HG02938 (cell line): ENCODE results near the gene CRHR1.

Experiments
- ATAC-seq: cut with Tn5 transposase; IDR thresholded peaks from one replicate; pipeline ENCODE4 v1.9.1; 2021; ENCODE audit warnings: mild to moderate bottlenecking, moderate library complexity; ENCODE audit not compliant: unreplicated experiment

Gene CRHR1

DNA sequence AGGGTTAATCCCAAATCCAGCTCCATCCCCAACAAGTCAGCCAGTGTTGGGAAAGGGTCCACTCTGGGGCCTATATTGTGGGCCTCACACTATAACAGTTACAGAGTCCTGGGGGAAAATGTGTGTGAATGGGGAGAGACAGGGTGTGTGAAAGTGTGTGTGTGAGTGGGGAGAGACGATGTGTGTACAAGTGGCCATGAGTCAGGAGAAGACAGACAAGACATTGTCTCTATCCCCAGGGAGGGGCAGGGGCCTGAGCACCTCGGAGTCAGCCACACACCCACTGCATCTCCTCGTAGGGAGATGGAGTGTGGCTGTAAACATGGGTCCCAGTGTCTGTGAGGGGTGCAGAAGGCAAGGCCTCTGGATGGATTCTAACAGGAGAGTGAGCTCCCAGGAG is 2.9 kb downstream of the CRHR1 start:
- no peak for ATAC-seq

DNA sequence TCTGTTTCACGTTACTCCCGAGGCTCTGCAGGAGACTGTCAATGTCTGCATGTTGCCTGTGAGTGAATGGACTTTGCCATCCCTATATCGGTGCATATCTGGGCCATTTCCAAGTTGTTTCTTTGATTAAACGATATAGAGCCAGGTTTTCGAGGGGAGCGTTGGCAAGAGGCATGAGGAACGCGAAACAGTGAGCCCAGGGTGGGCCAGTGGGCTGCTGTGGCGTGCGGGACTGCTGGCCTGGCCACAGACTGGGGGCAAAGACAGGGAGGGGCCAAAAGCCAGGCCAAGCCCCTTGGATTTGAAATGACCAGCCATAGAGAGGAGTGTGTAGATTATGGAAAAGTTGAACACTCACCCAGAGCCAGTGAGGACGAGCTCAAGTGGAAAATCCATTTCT is 3.5 kb downstream of the CRHR1 start:
- ATAC-seq = no peak

DNA sequence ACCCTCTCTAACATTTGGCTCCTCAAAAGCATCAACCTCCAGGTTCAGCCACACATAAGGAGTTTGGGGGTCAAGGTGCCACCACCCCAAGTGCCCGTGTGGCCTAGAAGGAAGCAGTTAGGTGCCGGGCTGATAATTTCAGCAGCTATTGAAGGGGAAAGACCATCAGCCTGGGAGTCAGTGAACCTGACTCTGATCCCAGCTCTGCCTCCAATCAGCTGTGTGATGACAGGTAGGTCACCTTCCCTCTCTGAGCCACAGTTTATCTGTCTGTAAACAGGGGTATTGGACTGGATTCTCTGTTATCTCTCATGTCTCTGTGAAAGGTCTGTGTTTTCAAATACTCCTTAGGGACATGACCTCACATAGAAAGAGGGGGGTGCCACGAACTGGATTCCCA is 3.9 kb downstream of the CRHR1 start:
- ATAC-seq = no peak

DNA sequence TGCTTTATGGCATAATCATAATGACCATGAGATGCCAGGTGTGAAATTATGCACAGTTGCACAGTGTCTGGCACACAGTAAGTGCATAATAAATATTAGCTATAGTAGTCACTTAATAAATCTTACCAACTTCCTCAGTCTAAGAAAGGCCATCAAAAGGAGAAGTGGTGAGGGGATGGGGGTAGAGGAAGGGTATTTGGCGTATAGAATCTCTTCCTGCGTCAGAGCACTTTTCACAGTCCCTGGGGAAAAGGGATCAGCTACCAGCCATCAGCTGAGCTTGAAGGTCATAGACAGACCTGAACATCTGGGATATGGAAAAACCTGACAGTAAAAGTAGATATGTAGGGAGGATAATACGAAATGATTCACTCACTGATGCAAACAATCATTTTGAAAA is 5.8 kb downstream of the CRHR1 start:
- ATAC-seq = no peak

DNA sequence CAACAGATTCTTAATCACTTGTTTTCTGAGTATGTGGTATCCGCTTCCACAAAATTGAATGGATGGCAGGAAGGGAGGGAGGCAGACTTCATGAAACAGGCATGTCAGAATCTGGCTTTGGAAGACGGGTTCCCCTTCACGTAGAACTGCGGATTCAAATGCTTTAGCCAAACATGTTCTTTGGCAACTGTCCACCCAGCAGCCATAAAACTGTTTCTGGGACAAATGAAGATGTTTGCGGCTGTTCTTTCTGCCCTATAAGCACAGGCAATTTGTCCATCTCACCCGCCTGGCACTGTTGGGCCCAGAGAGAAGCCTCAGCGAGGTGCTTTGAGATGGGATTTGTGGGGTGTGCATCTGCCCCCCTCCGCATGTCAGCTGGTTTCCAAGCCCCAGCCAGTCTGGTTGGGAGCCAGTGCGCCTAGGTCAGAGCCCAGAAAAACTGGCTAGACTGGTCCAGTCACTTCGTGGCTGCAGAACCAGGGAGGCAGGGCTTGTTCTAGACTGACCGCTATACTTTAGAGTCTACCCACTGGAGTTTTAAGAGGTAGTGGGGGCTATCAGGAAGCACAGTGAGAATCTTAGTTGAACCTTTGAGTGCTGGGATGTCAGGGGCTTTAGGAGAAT is 6.3 kb downstream of the CRHR1 start:
- no peak for ATAC-seq

DNA sequence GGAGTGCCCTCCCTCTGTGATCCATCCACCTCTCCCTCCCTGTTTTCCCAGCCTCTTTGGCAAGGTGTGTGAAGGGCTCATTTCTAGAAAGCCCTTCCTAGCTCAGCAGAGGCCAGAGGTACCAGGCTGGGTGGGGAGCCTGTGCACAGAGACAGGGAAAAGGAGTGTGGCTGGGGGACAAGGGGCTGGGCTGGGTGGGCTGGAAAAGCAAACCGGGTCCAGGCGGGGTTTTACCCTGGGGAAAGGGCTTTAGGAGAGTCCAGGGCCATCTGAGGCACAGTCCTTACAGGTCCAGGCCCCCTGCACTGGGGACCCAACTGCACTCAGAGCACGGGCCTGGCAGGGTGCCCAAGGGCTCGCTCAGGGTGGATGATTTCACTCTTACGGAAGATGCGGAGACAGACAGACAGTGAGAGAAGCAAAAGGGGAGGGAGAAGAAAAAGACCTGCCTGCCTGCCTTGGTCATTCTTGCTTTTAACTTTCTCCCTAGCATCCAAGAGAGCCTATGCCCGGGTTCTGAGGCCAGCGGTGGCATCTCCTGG is 7.0 kb downstream of the CRHR1 start:
- no peak for ATAC-seq

DNA sequence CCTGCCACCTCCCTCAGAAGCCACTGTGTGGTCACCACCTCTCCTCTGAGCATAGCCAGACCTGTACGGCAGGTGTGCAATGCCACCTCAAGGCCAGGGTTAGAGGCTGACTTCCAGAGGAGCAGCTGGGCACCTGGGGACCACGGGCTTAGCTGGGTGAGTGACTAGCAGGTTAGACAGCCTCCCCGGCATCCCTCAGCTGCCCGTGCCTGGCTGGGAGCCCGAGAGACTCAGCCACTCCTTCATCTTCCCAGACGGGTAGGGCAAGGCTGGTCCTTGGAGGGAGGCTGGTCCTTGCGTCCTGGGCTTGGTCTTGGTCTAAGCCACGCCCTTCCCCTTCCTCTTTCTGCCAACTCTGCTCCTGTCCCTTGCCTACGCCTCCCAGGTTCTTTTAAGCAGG is 7.8 kb downstream of the CRHR1 start:
- ATAC-seq = no peak

DNA sequence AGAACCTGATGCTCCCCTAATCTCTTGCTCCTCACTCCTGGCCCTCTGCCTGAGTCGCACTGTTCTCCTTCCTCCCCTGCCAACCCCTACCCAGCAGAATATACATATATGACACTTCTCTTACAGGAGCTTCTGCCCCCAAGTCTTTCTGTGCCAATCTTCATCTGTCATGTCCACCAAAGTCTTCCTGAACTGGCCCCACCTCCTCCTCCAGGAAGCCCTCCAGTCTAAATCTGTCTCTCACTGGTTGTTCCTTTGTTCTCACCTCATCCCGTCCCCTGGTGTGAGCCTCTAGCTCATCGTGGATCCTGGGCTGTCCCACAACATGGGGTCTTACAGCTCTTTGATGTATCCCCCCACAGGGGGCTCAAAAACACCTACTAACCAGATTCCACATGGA is 8.3 kb downstream of the CRHR1 start:
- ATAC-seq = no peak

DNA sequence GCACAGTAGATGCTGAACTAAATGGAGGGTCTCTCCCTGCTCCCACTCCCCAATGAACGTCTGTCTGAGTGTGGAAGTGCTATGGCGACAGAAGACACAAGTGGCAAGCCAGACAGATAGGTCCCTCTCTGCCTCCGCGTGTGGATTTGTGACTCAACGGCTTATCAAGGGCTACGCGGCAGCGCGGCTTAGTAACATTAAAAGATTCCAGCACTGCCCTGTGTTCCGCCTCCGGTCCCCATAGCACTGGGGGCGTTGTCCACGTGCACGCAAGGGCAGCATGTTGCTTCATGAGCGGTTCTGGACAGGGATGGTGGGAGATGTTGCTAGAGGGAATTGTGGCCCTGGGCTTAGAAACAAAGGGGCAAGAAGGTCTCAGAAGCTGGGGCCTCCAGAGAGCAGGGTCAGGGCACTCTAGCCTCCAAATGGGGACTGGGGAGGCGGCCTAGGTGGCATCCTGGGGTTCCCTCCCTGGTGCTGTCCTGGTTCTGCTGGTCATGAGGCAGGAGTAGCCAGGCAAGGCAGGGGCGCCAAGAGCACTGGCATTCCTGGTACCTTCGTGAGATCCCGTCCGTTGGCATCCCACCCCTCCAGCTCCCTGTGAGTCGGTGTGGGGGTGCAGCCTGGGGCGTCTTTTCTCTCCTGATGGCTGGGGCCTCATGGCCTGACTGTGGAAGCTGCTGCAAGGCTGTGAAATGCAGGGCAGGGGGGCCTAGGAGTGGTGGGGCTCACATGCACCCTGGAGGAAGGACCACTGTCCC is 9.1 kb downstream of the CRHR1 start:
- no peak for ATAC-seq

DNA sequence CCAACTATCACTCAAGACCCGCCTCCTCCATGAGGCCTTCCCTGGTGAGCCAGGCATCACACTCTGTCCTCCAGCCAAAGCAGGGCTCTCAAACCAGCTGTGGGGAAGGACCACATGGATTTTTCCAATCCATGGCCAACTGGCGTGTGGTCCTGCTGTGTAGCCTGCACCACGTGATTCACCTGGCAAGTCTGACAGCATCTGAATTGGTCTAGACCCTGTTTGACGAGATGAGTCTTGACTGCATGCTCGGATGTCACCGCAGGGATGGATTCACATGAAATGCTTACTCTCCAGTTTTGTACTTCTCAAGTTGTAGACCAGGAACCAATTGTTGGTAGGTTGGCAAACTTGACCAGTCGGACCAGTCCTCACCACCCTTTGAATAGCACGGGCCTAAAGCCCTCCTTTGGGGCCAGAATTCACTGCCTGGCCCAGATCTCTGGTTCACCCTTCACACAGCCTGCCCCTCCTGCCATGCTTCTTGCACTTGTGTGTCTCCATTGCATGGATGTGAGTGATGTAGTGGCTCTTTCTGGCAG is 9.9 kb downstream of the CRHR1 start:
- ATAC-seq = no peak

DNA sequence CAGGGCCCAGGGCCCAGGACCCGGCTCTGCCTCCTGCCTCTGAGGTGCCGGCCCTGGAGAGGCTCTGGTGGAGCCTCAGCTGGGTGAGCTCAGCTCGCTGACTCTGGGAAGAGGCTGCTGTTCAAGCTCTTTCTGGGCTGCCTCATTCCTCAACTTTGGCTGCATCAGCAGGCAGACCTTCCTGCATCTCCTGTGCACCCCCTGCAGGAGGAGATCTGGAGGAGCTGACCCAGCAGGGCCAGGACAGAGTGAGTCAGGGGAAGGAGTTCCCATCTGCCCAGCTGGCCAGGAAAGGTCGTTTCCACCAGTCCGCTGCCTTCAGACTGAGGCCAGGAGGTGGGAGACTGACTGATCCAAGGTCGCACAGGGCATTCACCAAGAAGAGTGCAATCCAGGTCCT is 10.7 kb downstream of the CRHR1 start:
- ATAC-seq = no peak

DNA sequence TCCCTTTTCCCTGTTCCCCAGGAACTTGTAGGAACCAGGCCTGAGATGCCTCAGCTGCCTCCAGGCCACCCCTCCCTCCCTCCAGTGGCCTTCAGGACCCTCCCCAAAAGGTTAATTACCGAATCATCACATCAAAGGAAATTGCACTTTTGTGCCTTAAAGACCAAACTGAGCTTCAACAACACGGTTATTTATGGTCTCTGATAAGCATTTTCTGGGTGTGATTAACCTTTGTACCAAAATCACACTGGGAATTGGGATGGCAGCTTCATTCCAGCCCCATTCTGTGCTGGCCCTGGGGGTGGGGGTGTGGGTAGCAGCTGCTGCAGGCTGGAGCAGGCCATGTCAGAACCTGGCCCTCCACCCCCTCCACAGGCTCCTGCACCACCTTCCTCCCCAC is 16.7 kb downstream of the CRHR1 start:
- ATAC-seq = no peak

DNA sequence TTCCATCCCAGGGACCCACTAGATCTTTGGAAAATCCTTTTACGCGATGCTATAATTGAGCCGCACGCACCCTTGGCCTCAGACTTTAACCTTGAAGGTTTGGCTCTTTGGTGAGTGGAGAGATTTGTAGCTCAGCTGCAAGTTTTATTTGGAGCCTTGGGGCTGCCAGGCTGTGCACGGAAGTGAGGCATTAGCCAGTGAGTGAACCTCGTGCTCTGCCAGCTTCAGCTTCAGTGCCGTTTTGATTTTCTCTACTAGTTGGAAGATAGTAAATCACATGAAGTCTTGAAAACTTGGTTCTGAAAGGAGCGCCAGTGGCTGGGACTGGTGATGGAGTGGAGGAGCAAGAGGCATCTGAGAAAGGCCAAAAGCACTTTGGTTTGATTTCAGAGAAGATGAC is 17.3 kb downstream of the CRHR1 start:
- no peak for ATAC-seq

DNA sequence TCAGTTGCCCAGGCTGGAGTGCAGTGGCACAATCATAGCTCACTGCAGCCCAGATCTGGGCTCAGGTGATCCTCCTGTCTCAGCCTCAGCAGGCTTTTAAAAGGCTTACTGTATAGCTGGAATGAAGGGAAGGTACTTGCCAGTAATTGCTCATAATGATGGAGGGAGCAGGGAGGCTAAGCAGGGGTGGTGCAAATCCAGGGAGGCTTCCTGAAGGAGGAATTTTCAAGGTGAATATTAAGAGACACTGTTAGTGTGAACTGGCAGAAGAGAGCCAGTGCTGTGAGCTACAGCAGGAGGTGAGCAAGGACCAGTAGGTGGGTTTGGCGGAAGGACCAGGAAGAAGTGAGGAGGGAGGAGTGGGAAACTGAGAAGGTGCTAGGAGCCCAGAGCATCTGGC is 24.7 kb downstream of the CRHR1 start:
- ATAC-seq = no peak

DNA sequence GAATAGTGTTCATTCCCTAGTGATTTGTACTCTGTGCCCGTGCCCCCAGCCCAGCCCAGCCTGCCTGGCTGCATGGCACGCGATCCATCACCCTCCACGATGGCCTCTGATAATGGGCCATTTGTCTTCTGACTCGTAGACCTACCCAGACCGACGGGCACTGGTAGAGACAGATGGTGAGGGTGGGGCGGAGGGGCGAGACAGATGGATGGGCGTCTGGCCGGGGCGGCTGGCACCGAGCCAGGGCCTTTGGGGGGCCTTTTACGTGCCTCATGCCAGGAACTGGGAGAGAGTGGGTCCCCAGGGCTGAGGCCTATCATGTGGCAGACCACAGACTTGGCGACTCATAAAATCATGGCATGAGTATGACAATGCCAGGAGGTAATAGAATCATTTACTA is 25.4 kb downstream of the CRHR1 start:
- ATAC-seq = no peak

DNA sequence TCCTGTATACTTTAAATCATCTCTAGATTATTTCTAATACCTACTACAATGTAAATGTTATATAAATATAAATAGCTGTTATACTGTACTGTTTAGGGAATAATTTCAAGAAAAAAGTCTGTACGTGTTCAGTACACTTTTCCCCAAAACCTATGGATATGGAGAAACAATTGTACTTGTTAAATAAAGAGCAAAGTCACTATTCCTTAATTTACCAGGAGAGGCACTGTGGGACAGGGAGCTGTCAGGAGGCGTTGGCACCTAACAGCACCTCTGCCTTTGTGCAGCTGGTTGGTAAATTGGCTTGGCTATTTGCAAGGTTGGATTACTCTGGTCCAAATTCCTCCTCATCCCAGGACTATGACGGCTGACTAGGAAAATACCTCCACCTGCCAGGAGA is 28.0 kb downstream of the CRHR1 start:
- ATAC-seq = no peak

DNA sequence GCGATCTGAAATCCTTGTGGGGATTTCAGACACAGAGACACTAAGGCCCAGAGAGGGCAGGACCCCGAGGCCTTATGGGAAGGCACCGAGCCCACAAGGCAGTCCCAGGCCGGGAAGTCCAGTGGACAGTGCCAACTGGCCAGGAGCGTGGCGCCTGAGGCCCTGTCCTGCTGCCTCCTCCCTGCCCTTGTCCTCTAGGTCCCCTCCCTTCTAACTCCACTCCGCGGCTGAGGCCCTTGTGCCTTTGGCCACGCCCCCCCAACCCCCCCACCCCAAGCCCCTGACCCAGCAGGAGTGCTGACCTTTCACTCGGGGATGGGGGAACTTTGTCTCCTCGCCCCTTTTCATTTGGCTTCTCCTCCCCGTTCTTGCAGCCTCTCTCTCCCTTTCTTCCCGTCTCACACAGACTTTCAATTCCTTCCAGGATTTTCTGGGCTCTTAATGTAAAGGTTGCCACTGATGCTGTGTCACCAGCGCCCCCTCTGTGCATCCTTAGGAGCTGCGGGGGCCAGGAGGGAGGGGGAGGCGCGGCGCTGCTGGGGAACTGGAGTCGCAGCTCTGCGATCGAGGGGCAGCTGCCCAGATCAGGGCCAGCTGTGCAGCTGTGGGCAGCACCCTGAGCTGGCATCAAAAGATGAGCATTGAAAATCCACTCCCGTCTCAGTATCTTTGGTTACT is 29.1 kb downstream of the CRHR1 start:
- ATAC-seq = no peak

DNA sequence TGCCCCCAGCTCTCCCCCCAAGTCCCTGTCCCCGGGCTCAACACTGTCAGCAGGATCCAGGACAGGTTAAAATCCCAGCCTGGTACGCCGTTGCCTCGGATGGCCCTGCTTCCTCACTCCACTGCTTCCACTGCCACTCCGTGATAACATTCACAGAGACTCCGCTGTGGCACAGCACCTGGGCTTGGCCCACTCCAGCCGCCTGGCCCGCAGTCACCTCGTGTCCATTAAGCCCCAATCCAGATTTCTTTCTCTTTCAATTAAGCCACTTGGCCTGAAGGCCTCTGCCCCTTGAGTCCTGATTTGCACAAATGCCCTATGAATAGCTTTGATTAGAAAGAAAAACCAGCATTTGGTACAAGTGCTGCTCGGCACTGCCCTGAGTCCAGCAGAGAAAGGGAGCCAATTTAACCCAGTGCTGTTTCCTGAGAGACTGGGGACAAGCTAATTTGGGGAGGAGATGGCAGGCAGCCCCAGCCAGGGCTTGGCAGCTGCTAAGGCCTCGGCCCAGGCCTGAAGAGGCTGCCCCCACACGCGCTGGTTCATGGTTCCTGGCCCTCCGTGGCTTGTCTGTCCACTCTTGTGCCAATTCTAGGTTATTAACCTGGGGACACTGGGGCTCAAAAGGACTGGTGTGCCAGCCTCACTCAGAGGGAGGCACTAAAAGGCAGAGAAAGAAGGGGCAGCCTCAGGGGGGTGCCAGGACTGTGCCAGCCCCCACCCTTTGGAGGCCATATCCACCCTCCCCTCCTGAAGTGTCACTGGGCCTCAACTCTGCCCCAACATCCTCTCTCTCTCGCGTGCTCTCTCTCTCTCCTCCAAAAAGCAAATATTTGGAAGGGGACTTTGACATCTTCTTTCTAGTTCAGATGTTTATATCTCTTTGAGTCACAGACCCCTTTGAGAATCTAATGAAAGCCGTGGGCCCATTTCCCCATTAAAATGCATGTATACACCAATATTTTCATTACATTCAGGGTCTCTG is 30.8 kb downstream of the CRHR1 start:
- ATAC-seq = no peak

DNA sequence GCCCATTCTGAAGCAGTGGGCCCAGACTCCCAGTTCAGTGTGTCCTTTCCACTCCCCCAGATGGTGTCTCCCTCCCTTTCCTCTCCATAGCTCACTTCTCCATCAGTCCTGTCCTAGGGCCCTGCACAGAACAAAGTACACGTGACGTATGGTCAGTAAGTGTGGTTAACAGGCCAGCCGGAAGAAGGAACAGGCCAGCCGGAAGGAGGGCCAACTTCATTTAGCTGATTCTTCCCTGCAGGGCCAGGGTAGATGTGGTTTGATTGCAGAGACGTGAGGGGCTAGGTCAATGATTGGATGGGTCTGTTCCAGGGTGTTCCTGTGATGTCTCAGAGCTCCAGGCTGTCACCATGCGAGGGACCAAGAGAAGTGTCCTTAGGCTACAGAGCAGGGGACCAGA is 31.6 kb downstream of the CRHR1 start:
- ATAC-seq = no peak

DNA sequence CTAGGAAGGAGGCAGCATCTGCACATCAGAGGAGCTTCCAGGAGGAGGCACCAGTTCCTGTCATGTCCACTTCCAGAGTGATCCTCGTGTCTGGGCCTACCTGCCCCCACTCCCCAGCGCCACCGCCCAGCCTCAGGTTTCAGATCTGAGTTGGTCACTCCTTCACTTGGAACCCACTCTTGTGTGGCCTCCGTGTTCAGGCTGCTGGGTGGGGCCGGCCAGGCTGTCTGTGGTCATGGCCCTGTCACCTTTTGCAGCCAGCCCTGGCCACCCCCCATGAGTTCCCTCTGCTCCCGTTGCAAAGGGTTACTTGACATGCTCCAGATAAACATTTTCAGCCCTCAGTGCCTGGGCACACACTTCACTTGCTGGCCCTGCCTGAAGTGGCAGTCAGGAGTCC is 33.9 kb downstream of the CRHR1 start:
- no peak for ATAC-seq

DNA sequence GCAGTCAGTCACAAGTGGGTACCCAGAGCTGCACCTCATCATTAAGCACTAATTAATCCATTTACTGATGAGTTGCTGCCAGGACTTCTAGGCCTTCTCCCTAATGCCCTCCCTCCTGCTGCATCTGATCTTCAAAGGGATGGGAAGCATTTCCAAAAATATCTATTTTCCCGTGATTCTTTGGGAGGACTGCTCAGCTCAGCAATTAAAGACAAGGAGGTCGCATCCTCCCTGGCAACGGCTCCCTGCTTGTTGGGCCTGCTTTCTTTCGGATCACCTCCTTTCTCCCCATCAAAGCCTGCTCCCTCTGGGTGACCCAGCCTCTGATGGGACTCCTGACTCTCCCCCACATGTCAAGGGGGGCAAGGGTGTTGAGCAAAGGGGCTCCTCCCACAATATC is 34.6 kb downstream of the CRHR1 start:
- ATAC-seq = no peak
